DMS79 (cell line): Measurements from ENCODE around the gene UNC50.

Source experiments
- DNase-seq: peaks from one replicate; lab custom pipeline; 2025; lab: John Stamatoyannopoulos, UW

The UNC50 gene, protein sequence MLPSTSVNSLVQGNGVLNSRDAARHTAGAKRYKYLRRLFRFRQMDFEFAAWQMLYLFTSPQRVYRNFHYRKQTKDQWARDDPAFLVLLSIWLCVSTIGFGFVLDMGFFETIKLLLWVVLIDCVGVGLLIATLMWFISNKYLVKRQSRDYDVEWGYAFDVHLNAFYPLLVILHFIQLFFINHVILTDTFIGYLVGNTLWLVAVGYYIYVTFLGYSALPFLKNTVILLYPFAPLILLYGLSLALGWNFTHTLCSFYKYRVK

DNA sequence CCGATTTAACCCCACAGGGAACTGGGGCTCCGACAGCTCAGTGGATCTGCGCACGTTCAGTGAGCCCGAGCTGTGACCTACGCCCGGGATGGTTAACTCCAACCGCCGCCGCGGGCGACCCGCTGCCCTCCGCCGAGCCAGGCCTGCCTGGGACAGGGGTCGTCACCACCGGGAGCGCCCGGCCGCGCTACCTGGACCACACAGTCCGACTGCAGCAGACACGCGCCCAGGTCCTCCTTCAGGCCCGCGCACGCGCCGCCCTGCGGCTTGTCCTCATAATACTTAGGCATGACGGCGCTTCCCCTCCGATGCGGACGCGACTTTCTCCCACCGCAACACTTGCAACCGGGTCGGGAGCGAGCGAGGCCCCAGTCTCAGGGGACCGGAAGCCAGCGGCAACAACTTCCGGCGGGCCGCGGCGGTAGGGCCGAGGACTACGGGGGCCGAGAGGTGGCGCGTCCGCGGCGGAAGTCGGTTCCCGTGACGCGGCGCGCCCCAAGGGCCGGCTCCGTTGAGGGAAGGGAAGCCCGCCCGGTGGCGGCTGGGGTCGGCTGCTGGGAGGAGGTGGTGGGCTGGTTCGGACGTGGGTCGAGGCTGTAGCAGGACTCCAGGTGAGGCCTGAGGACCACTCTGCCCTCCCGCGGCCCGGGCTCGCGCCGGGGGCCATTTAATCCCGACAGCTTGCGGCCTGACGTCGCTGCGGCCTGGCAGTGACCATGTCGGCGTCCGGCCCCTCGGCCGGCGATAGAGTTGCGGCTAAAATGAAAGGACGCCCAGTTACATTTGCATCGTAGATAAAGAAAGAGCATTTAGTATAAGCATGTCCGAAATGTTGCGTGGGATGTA is at the start of gene UNC50, which contains the start of gene COA5:
Gene UNC50 (plus strand): TSS at position 474 of the 846 bp plus-strand sequence. CDS start 1,171 bp downstream, outside the sequence.
Gene COA5 (minus strand): TSS at position 397 of the 846 bp plus-strand sequence. CDS start 107 bp downstream, at position 290.
- peak; percentile 71 for DNase-seq

DNA sequence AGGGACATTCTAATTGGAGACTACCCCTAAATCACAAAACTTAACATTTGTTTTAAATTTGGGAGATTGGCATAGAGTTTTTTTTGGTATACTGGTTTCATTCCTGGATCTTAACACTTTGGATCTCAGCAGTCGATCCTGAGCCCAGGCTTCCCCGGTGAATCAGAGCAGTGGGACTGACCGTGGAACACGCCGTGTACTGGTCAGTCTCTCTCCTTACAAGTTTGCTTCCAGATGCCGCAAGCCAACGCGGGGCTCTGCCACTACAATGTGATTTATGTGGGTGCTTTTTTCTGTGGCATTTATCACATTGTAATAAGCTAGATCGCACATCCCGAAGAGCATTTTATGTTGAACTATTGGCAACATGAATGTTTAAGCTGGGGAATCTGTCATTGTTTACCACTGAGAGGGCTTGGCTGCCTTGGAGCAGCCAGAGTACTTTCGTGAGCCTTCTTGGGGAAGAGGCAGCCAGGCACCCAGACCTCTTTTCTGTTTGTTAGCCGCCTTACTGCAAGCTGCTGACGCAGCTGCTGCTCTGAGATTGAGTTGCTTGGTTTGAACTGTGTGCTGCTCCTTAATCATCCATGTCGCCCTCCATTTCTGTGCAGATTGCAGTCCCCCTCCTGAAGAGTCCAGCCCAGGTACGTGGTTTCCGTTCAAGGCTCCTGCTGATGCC is 49.4 kb upstream of the UNC50 start:
- DNase-seq = no peak

DNA sequence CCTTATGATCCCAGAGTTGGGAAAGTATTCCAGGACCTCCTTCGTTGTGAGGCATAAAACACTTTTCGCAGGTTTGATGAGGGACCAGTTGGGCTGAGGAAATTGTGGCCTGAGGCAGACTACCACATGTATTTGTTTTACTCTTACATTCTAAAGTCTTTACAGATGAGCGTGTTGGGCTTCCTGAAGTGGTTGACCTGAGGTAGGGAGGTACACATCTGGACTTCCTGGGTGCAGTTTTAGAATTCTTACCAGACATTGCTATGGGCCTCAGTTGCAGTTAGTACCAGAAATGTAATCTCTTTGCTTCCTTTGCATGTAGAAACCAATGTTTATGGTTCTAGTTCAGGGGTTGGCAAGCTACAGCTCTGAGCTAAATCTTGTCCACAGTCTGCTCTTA is 48.8 kb upstream of the UNC50 start:
- no peak for DNase-seq

DNA sequence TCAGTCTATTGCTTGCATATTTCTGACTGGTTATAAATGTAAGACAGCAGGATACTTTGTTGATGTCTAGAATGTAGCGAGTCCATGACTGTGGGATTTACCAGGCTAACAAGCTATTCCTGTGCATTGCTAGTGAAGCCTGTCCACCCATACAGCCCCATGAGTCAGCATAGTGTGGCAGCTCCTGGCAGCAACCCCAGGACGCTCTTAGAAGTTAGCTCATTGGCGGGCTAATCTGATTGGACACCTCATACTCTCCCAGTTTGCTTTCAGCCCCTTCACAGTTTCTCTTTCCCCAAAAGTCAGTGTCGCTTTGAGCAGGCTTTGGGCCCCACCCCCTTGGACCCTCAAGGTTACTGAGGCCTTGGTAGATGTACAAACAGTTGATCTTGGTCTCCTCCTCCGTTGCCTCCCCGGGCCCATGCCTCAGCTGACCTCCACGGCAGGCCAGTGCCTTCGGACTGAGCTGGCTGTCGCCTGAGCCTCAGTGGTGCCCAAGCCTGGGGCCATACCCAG is 48.1 kb upstream of the UNC50 start:
- DNase-seq = no peak

DNA sequence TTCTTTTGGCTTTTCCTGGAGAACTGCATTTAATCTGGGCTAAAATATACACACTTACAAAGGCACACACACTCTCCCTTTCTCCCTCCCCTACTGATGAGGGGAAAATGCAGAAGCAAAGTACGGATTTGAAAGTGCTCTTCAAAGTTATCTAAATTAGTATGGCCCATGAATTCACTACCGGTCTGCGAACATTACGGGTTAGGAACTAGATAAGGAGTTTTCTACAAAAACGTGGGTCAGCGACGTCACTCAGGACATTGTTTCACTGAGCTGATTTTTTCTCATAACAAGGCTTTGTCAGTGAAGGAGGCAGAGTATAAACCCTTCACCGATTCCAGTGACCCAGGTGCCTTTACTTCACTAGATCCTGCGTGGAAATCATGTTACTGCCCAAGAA is 47.4 kb upstream of the UNC50 start:
- DNase-seq = no peak

DNA sequence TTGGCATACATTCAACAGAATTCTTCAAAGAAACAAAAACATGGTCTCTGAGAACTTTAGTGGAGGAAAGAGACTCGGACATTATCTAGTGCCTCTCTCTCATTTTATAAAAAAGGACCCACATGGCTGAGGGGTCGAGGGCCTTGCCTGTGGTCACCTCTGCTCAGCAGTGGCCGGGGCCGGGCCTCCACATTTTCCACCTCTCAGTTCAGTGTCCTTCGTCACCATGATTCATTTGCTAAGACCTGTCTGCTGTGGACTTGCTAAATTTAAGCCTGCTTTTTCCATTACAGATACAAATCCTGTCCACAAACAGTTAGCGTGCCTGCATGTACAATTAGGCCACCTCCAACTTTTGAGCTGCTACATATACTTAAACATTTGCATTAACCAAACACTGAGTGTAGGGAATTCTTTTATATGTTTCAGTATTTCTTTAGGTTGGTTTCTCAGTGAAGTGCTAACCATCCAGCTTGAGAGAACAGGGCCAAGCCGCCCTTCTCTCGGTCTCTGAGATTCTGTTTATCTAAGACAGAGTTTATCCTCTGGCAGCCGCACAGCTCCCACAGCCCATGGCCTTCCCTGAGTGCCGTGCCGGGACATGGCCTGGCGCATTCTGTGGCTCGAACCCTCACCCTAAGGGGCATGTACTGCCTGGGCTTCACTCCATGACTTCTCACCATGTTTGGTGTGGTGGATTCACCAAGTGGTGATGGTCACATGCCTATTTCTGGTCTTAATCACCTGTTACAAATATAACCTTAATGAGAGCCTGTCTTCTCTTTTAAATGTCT is 46.3 kb upstream of the UNC50 start:
- no peak for DNase-seq

DNA sequence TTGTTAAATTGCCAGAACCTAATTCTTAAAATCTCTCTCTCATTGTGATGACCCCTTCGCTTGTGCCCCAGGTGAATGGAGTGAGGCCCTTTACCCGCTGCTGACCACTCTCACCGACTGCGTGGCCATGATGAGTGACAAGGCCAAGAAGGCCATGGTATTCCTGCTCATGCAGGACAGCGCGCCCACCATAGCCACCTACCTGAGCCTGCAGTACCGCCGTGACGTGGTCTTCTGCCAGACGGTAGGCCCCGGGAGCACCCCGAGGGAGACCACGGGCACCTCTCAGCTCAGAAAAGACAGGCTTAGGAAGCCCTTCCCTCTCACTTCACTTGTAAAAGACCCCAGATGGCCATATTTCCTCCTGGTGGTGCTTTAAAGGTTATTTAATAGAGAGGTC is 45.0 kb upstream of the UNC50 start:
- no peak for DNase-seq

DNA sequence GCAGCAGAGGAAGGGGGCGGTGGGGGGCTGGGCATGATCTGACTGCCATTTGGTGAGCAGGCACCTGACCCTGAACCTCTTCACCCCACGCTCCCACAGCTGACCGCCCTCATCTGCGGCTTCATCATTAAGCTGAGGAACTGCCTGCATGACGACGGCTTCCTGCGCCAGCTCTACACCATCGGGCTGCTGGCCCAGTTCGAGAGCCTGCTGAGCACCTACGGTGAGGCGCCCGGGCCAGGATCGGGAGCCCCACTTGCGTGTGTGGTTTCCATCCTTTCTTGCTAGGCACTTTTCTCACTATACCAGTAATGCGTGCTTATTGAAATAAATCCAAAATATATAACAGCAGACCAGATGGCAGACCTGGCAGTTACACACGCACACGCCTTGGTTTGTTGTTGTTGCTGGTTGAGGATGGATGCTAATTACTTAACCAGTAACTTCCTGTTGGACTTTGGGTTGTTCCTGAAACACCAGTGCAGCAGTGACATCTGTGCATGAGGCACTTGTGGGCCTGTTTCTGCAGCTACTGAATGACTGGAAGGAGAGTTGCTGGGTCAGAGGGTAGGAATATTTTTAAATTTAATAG is 43.8 kb upstream of the UNC50 start:
- no peak for DNase-seq

DNA sequence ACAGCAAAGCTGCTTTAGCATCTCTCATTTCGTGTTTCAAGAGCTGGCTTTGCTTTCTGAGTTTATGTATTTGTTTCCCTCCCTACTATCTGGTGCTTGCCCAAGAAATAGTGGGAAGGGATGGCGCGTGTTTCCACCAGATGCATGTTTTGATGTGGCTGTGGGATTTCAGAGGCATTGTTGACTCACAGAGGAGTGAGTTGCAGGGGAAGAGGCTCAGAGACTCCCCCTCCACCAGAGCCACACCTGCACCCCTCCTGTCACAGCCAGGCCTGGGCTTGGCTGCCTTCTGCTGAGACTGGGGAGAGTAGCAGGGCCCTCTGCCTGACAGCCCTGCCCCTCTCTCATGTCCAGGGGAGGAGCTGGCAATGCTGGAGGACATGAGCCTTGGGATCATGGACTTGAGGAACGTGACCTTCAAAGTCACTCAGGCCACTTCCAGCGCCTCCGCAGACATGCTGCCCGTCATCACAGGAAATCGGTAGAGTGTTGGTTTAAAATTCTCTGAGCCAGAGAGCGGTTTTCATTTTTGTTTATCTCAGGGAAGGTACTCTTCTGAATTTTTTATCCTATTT is 43.0 kb upstream of the UNC50 start:
- no peak for DNase-seq

DNA sequence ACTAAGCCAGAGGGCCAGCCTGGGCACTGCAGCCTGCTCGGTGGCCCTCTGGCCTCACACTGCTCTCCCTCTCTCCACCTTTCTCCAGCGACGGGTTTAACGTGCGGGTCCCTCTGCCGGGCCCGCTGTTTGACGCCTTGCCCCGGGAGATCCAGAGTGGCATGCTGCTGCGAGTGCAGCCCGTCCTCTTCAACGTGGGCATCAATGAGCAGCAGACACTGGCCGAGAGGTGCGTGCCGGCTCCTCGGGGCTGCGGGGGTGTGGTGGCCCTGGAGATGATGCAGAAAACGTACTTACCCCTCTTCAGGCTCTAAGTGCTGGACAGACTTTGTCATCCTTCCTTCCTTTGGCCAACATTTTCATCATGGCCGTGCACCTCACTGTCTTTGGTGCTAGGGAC is 42.4 kb upstream of the UNC50 start:
- no peak for DNase-seq

DNA sequence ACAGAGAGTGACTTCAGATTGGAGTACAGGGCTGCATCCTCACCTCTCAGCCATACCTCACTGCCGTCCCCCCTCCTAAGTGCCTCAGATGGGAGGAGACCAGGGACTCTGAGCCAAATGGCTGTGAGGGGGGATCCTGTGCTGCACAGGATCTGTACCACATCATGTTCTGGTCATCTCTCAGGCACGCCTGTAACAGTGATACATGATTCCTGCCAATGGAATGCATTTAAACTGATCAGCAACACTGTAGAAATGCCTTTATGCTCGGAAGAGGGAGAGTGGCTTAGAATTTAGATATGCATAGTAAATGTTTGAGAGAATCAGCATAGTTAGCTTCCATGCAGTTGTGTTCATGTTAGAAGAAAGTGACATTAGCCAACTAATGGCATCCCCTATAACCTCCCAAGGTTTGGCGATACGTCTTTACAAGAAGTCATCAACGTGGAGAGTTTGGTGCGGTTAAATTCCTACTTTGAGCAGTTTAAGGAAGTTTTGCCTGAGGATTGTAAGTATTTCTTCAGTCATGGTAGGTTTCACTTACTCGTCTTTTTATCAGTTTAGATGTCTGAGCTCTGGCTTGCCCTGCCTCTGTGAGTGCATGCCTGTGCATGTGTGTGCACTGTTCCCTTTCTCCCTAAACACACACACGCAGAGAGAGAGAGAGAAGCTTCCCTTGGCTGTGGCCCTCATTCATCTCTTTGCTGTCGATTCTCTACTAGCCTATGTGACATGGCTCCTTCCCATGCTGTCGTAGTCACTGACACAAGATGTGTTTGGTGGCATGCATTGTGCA is 40.0 kb upstream of the UNC50 start:
- no peak for DNase-seq

DNA sequence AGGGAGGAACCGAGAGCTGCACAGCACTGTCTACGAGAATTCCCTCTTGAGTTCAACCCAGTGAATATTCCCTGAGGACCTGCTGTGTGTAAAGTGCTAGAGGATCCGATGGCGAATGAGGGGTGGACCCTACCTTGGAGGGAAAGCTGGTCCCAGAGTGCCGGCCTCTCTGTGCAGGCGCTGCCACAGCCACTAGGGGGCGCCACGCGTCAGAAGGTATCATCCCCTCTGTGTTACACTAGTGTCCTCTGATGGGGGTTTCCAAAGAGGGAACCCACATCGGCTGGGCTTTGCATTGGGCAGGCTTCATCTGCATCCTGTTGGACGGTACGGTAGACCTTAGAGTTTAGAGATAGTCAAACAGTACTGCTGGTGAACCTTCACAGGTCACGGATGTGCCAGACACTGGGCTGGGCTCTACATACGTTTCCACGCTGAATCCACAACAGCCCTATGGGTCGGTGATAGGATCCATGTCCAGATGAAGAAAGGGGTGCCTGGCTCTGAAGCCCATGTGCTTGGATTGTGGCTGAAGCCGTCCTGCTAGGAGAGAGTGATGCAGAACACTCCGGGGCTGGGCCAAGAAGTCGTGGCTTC is 39.1 kb upstream of the UNC50 start:
- DNase-seq = no peak

DNA sequence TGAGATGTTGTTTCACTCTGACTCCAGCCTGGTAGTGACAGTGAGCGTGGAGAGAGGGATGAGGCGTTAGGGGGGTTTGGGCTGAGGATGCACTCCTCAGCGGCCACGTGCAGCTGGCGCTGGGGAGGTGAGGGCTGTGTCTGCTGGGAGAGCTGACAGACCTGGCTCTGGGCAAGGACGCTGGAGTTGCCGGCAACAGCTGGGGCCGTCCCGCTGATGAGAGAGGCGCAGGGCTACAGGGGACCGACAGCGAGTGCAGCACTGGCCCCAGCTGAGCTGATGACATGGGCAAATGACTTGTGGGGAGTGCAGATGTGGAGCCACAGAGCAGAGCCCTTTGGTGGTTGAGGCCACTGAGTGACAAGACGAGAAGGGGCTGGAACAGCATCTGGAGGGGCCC is 38.5 kb upstream of the UNC50 start:
- no peak for DNase-seq

DNA sequence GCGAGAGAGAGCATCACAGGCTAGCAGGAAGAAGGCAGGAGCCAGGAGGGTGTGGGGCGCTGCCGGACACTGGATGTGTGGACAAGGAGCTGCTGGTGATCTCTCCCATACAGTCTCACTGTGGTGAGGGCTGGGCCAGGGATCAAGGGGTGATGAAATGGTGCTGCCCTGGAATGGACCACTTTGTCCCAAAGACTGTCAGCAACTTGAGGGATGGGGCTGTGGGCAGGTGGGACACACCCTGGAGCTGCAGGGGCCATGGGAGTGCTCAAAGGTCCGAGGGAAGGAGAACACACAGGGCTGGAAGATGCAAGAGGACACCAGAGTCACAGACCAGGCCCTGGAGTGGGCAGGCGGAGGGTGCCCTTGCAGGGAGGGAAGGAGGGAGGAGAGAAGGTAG is 38.0 kb upstream of the UNC50 start:
- no peak for DNase-seq

DNA sequence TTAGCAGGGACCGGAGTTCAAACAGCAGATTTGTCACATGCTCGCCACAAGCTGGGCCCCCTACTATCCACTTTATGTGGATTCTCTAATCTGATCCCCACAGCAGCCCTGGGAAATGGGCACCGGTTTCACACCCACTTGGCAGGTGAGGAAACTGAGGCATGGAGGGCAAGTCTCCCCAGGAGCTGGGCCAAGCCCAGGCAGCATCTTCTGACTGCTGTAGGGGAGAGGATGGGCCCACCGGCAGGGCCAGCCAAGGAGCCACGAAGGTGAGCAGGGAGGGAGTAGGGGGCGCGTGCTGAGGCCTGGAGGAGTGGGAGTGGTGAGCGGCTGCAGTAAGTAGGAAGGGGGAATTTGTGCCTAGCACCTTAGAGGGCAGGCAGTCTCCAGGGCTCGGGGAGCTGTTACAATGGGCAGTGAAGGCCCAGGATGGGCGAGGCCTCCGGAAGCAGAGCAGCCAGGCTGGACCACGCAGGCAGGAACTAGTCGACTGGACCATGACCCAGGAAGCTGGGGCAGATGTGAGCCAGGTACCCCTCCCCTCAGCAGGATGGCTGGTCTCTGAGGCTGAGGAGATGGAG is 37.2 kb upstream of the UNC50 start:
- no peak for DNase-seq

DNA sequence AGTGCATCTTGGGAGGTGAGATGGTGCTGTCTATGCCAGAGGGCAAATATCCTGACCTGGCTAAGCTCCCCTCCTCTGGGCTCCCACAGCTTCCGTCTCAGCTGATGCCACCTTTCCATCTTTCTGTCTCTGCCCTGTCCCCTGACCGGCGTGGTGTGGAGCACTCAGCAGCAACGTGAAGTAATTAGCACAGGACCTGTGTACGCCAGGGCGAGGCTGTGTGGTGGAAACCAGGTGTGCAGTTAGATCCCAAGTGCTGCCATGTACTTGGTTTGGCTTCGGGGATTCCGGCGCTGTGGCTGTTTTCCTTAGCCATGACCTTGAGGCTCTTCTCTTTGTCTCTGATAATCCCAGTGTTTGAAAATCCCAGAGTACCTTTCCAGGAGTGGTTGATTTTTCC is 36.6 kb upstream of the UNC50 start:
- DNase-seq = no peak

DNA sequence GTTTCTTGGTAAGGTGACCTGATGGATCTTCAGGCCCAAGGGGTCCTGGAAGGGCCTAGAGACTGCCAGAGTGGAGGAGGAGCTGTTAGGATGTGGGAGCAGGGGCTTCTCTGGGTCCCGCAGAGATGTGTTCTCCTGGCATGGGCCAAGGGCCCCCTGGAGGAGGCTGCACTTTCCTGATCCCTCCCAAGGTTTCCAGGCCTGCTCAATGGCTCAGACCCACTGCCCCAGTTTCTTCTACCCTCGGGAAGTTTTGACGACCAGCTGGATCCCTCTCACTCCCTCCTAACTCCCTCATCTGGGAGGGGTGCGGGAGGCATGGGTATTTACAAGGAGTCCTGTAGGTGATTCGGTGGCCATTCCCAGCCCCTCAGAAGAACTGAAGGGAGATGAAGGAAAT is 36.2 kb upstream of the UNC50 start:
- no peak for DNase-seq

DNA sequence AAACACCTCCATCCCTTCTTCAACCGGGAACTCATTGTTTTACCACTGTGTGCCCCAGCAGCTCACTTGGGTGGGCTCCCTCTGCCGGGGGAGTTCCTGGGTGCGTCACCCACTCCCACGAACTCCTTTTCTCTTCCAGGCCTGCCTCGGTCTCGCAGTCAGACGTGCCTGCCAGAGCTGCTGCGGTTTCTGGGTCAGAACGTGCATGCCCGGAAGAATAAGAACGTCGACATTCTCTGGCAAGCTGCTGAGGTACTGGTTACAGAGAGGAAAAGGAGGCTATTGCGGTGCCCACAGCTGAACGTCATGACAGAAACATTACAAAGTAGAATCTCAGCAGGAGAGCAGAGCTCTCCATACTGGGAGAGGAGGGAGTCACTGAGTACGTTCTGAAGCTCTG is 35.7 kb upstream of the UNC50 start:
- no peak for DNase-seq

DNA sequence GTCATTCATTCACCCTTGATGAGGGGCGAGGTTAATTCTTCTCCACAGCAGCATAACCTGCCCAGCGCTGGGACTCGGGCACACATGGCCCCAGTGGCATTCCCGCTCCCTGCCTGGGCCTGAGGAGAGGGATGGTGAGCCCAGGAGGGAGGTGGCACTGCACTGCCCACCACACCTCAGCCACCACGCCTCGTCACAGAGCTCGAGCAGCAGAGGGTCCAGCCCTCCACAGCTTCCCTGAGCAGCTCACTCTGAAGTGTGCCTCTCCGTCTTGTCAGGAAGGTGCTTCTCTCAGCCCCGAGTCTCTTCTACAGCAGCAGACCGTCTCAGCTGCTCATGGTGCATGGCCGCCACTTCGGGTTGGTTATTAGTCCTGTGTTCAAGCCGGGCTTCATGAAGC is 35.0 kb upstream of the UNC50 start:
- DNase-seq = no peak
